WTC11 (cell line): ENCODE results near the gene RBBP4. TPM values are rescaled to one million over a fixed set of nuclear protein-coding genes. Genes with fewer than 3 reads are reported as not detected.
"Not testable (repeated sequence)": the region's sequence is repeated elsewhere in the genome, so short reads cannot be mapped to it uniquely, and the experiment has no call there.

Experiments used
- ATAC-seq: fragments of 200-7000 bp; cut with Tn5 transposase; 2 replicates; pipeline ENCODE4 v1.10.0; 2021; ENCODE audit warnings: mild to moderate bottlenecking, moderate library complexity
- CTCF ChIA-PET: fragments of 300-600 bp; sonication (Branson Sonifier 250); formaldehyde crosslinking; loops from one replicate; lab custom pipeline; 2021; ENCODE audit warnings: antibody characterized with exemption; lab: Charles Lee
- POLR2A ChIA-PET: fragments of 350-600 bp; sonication (Branson Sonifier 250); formaldehyde crosslinking; loops from one replicate; lab custom pipeline; 2021; ENCODE audit warnings: antibody characterized with exemption; lab: Charles Lee
- DNase-seq: peaks from one replicate; pipeline ENCODE4 v3.0.0; 2021; ENCODE audit warnings: low spot score
- H3K27ac Mint-ChIP-seq: 2 replicates; pipeline ENCODE4 v1.8.0; 2021; ENCODE audit warnings: mixed read lengths
- H3K27me3 Mint-ChIP-seq: 2 replicates; pipeline ENCODE4 v1.8.0; 2021; ENCODE audit warnings: low read depth, mild to moderate bottlenecking, moderate library complexity, mixed read lengths
- H3K36me3 Mint-ChIP-seq: 2 replicates; pipeline ENCODE4 v1.8.0; 2021; ENCODE audit warnings: mixed read lengths
- H3K4me1 Mint-ChIP-seq: 2 replicates; pipeline ENCODE4 v1.8.0; 2022; ENCODE audit warnings: mixed read lengths
- H3K4me3 Mint-ChIP-seq: 2 replicates; pipeline ENCODE4 v1.8.0; 2021; ENCODE audit warnings: mild to moderate bottlenecking, moderate library complexity, mixed read lengths
- H3K9me3 Mint-ChIP-seq: 2 replicates; pipeline ENCODE4 v1.8.0; 2021; ENCODE audit warnings: mixed read lengths
- EMX1 ChIP-seq: fragments of 250-450 bp; sonication (Bioruptor Pico); IDR thresholded peaks from 2 replicates; pipeline ENCODE4 v1.8.0; 2021; ENCODE audit warnings: mild to moderate bottlenecking
- FOXP1 ChIP-seq: sonication (generic); formaldehyde crosslinking; IDR thresholded peaks from 2 replicates; pipeline ENCODE4 v1.8.0; 2022; ENCODE audit warnings: missing genetic modification reagents, mild to moderate bottlenecking, moderate library complexity, borderline replicate concordance
- GRHL2 ChIP-seq: fragments of 250-450 bp; sonication (Bioruptor Pico); IDR thresholded peaks from 2 replicates; pipeline ENCODE4 v1.8.0; 2022; ENCODE audit warnings: mild to moderate bottlenecking, moderate library complexity; ENCODE audit not compliant: insufficient replicate concordance, severe bottlenecking
- GTF2I ChIP-seq: fragments of 250-450 bp; sonication (Bioruptor Pico); conservative IDR thresholded peaks from 2 replicates; pipeline ENCODE4 v1.4.0; 2021; ENCODE audit warnings: mild to moderate bottlenecking
- IRF2 ChIP-seq: sonication (generic); formaldehyde crosslinking; IDR thresholded peaks from 2 replicates; pipeline ENCODE4 v1.8.0; 2022; ENCODE audit warnings: low read depth, missing genetic modification reagents, borderline replicate concordance
- JAZF1 ChIP-seq: fragments of 250-450 bp; sonication (Bioruptor Pico); IDR thresholded peaks from 2 replicates; pipeline ENCODE4 v1.9.0; 2021; ENCODE audit warnings: moderate library complexity, mild to moderate bottlenecking, inconsistent platforms
- PRRX2 ChIP-seq: fragments of 250-450 bp; sonication (Bioruptor Pico); IDR thresholded peaks from 2 replicates; pipeline ENCODE4 v1.8.0; 2021; ENCODE audit warnings: mild to moderate bottlenecking
- RELA ChIP-seq: sonication (generic); formaldehyde crosslinking; IDR thresholded peaks from 2 replicates; pipeline ENCODE4 v1.8.1; 2022; ENCODE audit warnings: missing genetic modification reagents, mild to moderate bottlenecking, borderline replicate concordance
- SMAD3 ChIP-seq: sonication (generic); formaldehyde crosslinking; IDR thresholded peaks from 2 replicates; pipeline ENCODE4 v1.8.0; 2022; ENCODE audit warnings: missing genetic modification reagents, mild to moderate bottlenecking, borderline replicate concordance
- SP1 ChIP-seq: sonication (generic); formaldehyde crosslinking; conservative IDR thresholded peaks from 2 replicates; pipeline ENCODE4 v1.8.1; 2022; ENCODE audit warnings: missing genetic modification reagents
- TCF7 ChIP-seq: sonication (generic); formaldehyde crosslinking; IDR thresholded peaks from 2 replicates; pipeline ENCODE4 v1.8.0; 2022; ENCODE audit warnings: mild to moderate bottlenecking, low read depth, missing genetic modification reagents, moderate library complexity
- ZNF121 ChIP-seq: sonication (generic); formaldehyde crosslinking; IDR thresholded peaks from 2 replicates; pipeline ENCODE4 v1.8.0; 2023; ENCODE audit warnings: missing genetic modification reagents
- ZNF138 ChIP-seq: sonication (generic); formaldehyde crosslinking; conservative IDR thresholded peaks from 2 replicates; pipeline ENCODE4 v1.8.1; 2022; ENCODE audit warnings: mild to moderate bottlenecking, moderate library complexity, missing genetic modification reagents
- ZNF416 ChIP-seq: fragments of 250-450 bp; sonication (Bioruptor Pico); IDR thresholded peaks from 2 replicates; pipeline ENCODE4 v1.9.0; 2021; ENCODE audit warnings: mild to moderate bottlenecking, inconsistent platforms
- total RNA-seq: library from RNA; stranded (reverse); gene quantifications from 3 replicates; pipeline ENCODE4 v1.2.3, GENCODE V29; 2021
- TF ChIP-seq, protein P1 (sequence below): sonication (generic); formaldehyde crosslinking; IDR thresholded peaks from 2 replicates; pipeline ENCODE4 v1.8.0; 2022; ENCODE audit warnings: missing genetic modification reagents
- TF ChIP-seq, protein P2 (sequence below): sonication (generic); formaldehyde crosslinking; IDR thresholded peaks from 2 replicates; pipeline ENCODE4 v1.8.1; 2023; ENCODE audit warnings: mild to moderate bottlenecking, missing genetic modification reagents, moderate library complexity
- TF ChIP-seq, protein P3 (sequence below): sonication (generic); formaldehyde crosslinking; IDR thresholded peaks from 2 replicates; pipeline ENCODE4 v1.8.0; 2023; ENCODE audit warnings: mild to moderate bottlenecking, missing genetic modification reagents
- TF ChIP-seq, protein P4 (sequence below): sonication (generic); formaldehyde crosslinking; IDR thresholded peaks from 2 replicates; pipeline ENCODE4 v1.8.1; 2023; ENCODE audit warnings: mild to moderate bottlenecking, moderate library complexity, missing genetic modification reagents
- TF ChIP-seq, protein P5 (sequence below): fragments of 250-450 bp; sonication (Bioruptor Pico); IDR thresholded peaks from 2 replicates; pipeline ENCODE4 v2.1.2; 2022; ENCODE audit warnings: mild to moderate bottlenecking, moderate library complexity
- TF ChIP-seq, protein P6 (sequence below): sonication (generic); formaldehyde crosslinking; IDR thresholded peaks from 2 replicates; pipeline ENCODE4 v1.8.1; 2023; ENCODE audit warnings: mild to moderate bottlenecking, missing genetic modification reagents, moderate library complexity

The RBBP4 gene
- total RNA-seq, 1 experiment from 2014 or later, result 331 TPM

DNA sequence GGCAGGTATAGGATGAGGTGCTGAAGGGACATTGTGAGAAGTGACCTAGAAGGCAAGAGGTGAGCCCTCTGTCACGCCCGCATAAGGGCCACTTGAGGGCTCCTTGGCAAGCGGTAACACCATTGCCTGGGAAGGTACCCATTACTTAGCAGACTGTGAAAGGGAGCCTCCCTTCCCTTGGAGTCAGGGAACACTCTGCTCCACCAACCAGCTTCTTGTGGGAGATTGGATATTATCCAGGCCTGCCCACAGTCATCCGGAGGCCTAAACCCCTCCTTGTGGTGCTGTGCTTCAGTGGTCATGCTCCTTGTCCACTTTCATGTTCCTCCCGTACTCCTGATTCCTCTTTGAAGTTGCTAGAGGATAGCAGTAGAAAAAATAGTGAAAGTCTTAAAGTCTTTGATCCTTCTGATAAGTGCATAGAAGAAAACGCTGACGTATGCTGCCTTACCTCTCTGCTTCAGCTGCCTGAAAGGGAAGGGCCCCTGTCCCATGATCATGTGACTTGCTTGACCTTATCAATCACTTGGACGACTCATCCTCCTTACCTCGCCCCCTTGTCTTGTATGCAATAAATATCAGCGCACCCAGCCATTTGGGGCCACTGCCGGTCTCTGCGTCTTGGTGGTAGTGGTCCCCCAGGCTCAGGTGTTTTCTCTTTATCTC, 16.0 kb downstream of the RBBP4 start:
- DNase-seq (no peak), ATAC-seq (no peak)
- no peak overlapping the region for H3K4me3 Mint-ChIP-seq
- no peaks in the 10 kb centered on the region for H3K4me1 Mint-ChIP-seq
- peaks cover 78% of the 10 kb centered on the region for H3K36me3 Mint-ChIP-seq
- TF ChIP-seq TCF7 (CRISPR knock-in tag), result no peak
- TF ChIP-seq SP1 (CRISPR knock-in tag), result no peak
- TF ChIP-seq, protein P1, sequence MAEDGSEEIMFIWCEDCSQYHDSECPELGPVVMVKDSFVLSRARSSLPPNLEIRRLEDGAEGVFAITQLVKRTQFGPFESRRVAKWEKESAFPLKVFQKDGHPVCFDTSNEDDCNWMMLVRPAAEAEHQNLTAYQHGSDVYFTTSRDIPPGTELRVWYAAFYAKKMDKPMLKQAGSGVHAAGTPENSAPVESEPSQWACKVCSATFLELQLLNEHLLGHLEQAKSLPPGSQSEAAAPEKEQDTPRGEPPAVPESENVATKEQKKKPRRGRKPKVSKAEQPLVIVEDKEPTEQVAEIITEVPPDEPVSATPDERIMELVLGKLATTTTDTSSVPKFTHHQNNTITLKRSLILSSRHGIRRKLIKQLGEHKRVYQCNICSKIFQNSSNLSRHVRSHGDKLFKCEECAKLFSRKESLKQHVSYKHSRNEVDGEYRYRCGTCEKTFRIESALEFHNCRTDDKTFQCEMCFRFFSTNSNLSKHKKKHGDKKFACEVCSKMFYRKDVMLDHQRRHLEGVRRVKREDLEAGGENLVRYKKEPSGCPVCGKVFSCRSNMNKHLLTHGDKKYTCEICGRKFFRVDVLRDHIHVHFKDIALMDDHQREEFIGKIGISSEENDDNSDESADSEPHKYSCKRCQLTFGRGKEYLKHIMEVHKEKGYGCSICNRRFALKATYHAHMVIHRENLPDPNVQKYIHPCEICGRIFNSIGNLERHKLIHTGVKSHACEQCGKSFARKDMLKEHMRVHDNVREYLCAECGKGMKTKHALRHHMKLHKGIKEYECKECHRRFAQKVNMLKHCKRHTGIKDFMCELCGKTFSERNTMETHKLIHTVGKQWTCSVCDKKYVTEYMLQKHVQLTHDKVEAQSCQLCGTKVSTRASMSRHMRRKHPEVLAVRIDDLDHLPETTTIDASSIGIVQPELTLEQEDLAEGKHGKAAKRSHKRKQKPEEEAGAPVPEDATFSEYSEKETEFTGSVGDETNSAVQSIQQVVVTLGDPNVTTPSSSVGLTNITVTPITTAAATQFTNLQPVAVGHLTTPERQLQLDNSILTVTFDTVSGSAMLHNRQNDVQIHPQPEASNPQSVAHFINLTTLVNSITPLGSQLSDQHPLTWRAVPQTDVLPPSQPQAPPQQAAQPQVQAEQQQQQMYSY, result no peak
- no peak for TF ChIP-seq GRHL2 (CRISPR knock-in tag)
- TF ChIP-seq JAZF1 (CRISPR knock-in tag), result no peak
- no peak for TF ChIP-seq RELA (CRISPR knock-in tag)
- no peak for TF ChIP-seq ZNF138 (CRISPR knock-in tag)
- TF ChIP-seq IRF2, result no peak
- no peak for TF ChIP-seq GTF2I (CRISPR knock-in tag)
- TF ChIP-seq SMAD3 (CRISPR knock-in tag), result no peak
- CTCF ChIA-PET, result no interaction called here
- peak overlapping the region; percentile 3; the same call in 1 of the 2 replicates for H3K27ac Mint-ChIP-seq
- H3K9me3 Mint-ChIP-seq, result no peaks in the 10 kb centered on the region
- no peaks in the 10 kb centered on the region for H3K27me3 Mint-ChIP-seq
- POLR2A ChIA-PET, result interaction anchor here (0.8 kb wide), 1 partner anchor 147 kb away, joined by 5 read pairs; no protein-coding TSS in a partner anchor

DNA sequence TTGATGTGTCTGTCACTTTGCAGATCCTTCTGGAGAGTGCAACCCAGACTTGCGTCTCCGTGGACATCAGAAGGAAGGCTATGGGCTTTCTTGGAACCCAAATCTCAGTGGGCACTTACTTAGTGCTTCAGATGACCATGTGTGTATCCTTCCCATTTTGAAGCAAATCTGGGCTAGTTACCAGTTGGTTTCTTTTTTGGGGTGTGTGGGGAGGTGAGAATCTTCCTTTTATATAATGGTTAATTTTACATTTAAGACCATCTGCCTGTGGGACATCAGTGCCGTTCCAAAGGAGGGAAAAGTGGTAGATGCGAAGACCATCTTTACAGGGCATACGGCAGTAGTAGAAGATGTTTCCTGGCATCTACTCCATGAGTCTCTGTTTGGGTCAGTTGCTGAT, 17.7 kb downstream of the RBBP4 start:
- POLR2A ChIA-PET, ATAC-seq, H3K4me3 Mint-ChIP-seq, DNase-seq, H3K4me1 Mint-ChIP-seq, CTCF ChIA-PET, H3K27me3 Mint-ChIP-seq, H3K9me3 Mint-ChIP-seq: not testable (repeated sequence)
- peak overlapping the region; percentile 21; the same call in 1 of the 2 replicates for H3K27ac Mint-ChIP-seq
- peaks cover 80% of the 10 kb centered on the region for H3K36me3 Mint-ChIP-seq

DNA sequence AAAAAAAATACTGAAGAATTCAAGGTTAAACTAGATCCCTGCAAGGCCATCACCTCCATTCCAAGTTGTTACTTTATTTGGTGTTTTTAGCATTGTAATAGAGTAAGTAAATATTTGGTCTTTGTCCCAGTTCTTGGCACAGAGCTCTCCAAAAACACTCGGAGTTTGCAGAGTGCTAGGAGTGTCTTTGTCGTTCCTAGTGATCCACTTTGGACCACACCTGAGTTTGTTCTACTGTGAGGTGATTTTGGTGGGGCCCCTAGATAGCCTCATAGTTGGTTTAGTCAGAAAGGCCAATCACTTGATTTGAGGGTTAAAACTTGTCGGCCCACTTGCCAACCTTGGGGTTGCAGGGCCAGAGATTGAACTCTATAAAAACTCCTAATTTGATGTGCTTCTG, 25.9 kb downstream of the RBBP4 start:
- CTCF ChIA-PET, result interaction anchor here (1.2 kb wide), 1 partner anchor 157 kb away, joined by 3 read pairs; no protein-coding TSS in a partner anchor
- Mint-ChIP-seq H3K27me3 (no peaks in the 10 kb centered on the region), H3K4me1 (no peaks in the 10 kb centered on the region), H3K27ac (no peak overlapping the region), H3K9me3 (no peaks in the 10 kb centered on the region), H3K36me3 (peaks cover 91% of the 10 kb centered on the region), H3K4me3 (no peak overlapping the region)
- DNase-seq (no peak), ATAC-seq (no peak)
- POLR2A ChIA-PET, result interaction anchor here (0.8 kb wide), 1 partner anchor 98 kb away, joined by 3 read pairs; no protein-coding TSS in a partner anchor
- TF ChIP-seq, protein P2, sequence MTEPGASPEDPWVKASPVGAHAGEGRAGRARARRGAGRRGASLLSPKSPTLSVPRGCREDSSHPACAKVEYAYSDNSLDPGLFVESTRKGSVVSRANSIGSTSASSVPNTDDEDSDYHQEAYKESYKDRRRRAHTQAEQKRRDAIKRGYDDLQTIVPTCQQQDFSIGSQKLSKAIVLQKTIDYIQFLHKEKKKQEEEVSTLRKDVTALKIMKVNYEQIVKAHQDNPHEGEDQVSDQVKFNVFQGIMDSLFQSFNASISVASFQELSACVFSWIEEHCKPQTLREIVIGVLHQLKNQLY (CRISPR knock-in tag), result no peak
- no peak for TF ChIP-seq ZNF416 (CRISPR knock-in tag)
- TF ChIP-seq, protein P3, sequence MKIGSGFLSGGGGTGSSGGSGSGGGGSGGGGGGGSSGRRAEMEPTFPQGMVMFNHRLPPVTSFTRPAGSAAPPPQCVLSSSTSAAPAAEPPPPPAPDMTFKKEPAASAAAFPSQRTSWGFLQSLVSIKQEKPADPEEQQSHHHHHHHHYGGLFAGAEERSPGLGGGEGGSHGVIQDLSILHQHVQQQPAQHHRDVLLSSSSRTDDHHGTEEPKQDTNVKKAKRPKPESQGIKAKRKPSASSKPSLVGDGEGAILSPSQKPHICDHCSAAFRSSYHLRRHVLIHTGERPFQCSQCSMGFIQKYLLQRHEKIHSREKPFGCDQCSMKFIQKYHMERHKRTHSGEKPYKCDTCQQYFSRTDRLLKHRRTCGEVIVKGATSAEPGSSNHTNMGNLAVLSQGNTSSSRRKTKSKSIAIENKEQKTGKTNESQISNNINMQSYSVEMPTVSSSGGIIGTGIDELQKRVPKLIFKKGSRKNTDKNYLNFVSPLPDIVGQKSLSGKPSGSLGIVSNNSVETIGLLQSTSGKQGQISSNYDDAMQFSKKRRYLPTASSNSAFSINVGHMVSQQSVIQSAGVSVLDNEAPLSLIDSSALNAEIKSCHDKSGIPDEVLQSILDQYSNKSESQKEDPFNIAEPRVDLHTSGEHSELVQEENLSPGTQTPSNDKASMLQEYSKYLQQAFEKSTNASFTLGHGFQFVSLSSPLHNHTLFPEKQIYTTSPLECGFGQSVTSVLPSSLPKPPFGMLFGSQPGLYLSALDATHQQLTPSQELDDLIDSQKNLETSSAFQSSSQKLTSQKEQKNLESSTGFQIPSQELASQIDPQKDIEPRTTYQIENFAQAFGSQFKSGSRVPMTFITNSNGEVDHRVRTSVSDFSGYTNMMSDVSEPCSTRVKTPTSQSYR (CRISPR knock-in tag), result no peak
- TF ChIP-seq, protein P4, sequence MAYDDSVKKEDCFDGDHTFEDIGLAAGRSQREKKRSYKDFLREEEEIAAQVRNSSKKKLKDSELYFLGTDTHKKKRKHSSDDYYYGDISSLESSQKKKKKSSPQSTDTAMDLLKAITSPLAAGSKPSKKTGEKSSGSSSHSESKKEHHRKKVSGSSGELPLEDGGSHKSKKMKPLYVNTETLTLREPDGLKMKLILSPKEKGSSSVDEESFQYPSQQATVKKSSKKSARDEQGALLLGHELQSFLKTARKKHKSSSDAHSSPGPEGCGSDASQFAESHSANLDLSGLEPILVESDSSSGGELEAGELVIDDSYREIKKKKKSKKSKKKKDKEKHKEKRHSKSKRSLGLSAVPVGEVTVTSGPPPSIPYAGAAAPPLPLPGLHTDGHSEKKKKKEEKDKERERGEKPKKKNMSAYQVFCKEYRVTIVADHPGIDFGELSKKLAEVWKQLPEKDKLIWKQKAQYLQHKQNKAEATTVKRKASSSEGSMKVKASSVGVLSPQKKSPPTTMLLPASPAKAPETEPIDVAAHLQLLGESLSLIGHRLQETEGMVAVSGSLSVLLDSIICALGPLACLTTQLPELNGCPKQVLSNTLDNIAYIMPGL, result no peak
- no peak for TF ChIP-seq EMX1 (CRISPR knock-in tag)
- no peak for TF ChIP-seq ZNF121
- TF ChIP-seq, protein P5, sequence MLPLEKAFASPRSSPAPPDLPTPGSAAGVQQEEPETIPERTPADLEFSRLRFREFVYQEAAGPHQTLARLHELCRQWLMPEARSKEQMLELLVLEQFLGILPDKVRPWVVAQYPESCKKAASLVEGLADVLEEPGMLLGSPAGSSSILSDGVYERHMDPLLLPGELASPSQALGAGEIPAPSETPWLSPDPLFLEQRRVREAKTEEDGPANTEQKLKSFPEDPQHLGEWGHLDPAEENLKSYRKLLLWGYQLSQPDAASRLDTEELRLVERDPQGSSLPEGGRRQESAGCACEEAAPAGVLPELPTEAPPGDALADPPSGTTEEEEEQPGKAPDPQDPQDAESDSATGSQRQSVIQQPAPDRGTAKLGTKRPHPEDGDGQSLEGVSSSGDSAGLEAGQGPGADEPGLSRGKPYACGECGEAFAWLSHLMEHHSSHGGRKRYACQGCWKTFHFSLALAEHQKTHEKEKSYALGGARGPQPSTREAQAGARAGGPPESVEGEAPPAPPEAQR, result no peak
- TF ChIP-seq, protein P6, sequence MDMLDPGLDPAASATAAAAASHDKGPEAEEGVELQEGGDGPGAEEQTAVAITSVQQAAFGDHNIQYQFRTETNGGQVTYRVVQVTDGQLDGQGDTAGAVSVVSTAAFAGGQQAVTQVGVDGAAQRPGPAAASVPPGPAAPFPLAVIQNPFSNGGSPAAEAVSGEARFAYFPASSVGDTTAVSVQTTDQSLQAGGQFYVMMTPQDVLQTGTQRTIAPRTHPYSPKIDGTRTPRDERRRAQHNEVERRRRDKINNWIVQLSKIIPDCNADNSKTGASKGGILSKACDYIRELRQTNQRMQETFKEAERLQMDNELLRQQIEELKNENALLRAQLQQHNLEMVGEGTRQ (CRISPR knock-in tag), result no peak
- TF ChIP-seq PRRX2 (CRISPR knock-in tag), result no peak
- no peak for TF ChIP-seq FOXP1 (CRISPR knock-in tag)
